Right kidney (tissue), 9 donors: ENCODE results near the gene ZNF662.
"Not testable (repeated sequence)": the region's sequence is repeated elsewhere in the genome, so short reads cannot be mapped to it uniquely, and the experiment has no call there.

Source experiments
- DNase-seq: peaks from one replicate; pipeline ENCODE4 v3.0.0-alpha.2; 2016
- long read RNA-seq, 8 donors: transcript quantifications; one replicate each; lab custom pipeline, GENCODE V29; 2026

ZNF662 gene
- long read RNA-seq, donor 1: 0 reads
- long read RNA-seq, donor 2: 0 reads
- long read RNA-seq, donor 3: 0 reads
- long read RNA-seq, donor 4, partial matches to known transcripts: 6 of 6 reads
- long read RNA-seq, donor 4, other reads (novel, unspliced or antisense): 0 of 6 reads
- long read RNA-seq, donor 5, partial matches to known transcripts: 0 of 1 reads
- long read RNA-seq, donor 5, other reads (novel, unspliced or antisense): 0 of 1 reads
- long read RNA-seq, donor 6, partial matches to known transcripts: 0 of 1 reads
- long read RNA-seq, donor 6, other reads (novel, unspliced or antisense): 0 of 1 reads
- long read RNA-seq, donor 7, partial matches to known transcripts: 0 of 1 reads
- long read RNA-seq, donor 7, other reads (novel, unspliced or antisense): 0 of 1 reads
- long read RNA-seq, donor 8, partial matches to known transcripts: 0 of 1 reads
- long read RNA-seq, donor 8, other reads (novel, unspliced or antisense): 0 of 1 reads

DNA sequence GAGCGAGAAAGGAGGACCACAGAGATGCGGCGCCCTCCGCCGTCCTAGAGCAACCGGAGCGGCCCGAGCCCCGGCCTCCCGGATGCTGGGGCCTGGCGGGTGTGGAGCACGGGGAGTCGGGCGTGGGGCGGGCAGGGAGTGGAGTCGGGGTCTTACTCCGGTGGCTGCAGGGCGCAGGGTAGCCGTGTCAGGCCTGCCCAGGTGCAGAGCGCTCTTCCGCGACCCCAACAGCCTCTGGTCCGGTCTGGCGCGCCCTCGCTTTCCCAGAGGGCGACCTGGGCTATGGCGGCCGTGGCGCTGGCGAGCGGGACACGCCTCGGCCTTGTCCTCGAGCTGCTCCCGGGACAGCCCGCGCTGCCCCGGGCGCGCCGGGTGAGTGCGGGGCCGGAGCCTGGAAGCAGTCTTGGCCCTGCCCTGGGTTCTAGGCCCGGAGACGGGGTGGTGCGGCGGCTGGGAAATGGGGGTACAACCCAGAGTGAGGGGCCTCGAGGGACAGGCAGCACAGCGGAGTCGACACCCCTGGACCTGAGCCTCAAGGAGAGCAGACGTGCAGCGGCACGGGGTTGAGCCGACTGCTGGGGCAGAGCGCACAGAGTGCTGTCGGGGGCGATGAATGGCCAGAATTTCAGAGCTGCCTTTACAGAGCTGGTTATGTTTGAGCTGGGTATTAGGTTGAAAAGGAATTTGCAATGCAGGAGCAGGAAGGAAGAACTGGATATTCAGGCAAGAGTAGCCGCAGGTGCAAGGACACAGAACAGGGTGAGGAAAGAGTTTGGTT lies at the start of gene ZNF662:
TSS of gene ZNF662 (plus strand) at position 73 of the 778 bp plus-strand sequence. CDS start 1,973 bp downstream, outside the sequence.
- DNase-seq: peak; percentile 89

DNA sequence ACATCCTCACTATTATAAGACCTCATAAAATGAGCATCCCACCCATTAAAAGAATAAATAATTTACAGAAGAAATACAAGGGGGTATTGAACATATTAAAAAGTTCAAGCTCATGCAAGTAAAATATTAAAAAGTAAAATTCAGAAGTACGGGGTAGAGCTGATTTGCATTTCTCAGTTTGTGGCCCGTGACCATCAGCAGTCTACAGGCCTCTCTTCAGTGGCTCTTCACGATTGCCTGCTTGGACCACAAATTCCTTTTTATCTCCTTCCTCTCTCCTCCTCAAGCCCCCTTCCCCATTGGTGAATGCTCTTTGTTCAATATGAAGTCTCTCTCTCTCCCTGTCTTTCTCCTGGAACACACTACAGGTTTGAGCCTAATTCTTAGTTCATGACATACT lies 49.4 kb upstream of the ZNF662 start:
- no peak for DNase-seq

DNA sequence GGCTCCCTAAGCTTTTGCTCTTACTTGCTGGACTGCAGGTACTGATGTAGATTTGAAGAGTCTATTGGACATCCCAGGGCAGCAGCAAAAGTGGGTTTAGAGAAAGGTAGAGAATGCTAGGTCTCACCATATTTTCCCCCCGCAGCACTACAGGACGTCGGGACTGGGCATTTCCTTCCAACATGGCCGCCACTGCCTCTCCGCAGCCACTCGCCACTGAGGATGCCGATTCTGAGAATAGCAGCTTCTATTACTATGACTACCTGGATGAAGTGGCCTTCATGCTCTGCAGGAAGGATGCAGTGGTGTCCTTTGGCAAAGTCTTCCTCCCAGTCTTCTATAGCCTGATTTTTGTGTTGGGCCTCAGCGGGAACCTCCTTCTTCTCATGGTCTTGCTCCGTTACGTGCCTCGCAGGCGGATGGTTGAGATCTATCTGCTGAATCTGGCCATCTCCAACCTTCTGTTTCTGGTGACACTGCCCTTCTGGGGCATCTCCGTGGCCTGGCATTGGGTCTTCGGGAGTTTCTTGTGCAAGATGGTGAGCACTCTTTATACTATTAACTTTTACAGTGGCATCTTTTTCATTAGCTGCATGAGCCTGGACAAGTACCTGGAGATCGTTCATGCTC lies 41.5 kb upstream of the ZNF662 start:
- DNase-seq: no peak

DNA sequence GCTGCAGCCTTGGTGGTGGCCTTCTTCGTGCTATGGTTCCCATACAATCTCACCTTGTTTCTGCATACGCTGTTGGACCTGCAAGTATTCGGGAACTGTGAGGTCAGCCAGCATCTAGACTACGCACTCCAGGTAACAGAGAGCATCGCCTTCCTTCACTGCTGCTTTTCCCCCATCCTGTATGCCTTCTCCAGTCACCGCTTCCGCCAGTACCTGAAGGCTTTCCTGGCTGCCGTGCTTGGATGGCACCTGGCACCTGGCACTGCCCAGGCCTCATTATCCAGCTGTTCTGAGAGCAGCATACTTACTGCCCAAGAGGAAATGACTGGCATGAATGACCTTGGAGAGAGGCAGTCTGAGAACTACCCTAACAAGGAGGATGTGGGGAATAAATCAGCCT lies 40.7 kb upstream of the ZNF662 start:
- DNase-seq: no peak

DNA sequence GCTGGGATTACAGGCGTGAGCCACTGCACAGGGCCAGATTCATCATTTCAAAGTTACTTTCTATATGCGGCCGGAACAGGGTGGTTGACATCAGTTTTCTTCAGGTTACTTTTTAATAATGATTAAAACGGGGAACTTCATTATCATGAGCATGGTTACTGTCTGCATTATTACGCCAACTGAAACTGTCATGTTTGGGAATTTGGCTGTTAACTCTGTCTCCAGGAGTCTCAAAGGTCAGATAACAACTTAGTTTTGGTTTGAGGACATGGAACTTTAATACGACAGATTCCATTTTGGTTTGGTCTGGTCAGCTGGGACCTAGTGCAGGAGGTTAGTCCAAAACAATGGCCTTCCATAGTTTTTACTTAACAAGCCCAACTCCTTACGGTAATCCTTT lies 38.8 kb upstream of the ZNF662 start:
- DNase-seq: no peak

DNA sequence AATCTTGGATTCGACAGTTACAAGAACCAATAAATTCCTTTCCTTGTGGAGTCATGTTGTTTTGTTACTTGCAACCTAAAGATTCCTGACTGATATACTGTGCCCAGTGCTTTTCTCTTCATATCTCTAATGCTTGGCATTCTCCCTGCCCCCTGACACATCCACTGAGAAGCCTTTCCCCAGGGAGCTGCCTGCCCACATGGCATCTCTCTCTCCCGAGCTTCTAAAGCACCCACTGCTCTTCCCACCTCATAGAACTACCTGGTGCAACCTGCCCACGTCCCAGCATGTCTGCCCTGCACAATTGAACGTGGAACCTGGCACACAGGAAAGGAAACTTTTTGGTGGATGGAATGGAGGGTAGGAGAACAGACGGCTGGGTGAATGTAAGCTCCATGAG lies 37.1 kb upstream of the ZNF662 start:
- DNase-seq: no peak

- DNase-seq: peak; percentile 19
These were observed 34.2 kb upstream of the ZNF662 start for GRCh38 chr3:42871592-42872196.

- no peak for DNase-seq
These were observed 33.2 kb upstream of the ZNF662 start for GRCh38 chr3:42872718-42873117.

- no peak for DNase-seq
These were observed 32.5 kb upstream of the ZNF662 start for GRCh38 chr3:42873221-42873982.

DNA sequence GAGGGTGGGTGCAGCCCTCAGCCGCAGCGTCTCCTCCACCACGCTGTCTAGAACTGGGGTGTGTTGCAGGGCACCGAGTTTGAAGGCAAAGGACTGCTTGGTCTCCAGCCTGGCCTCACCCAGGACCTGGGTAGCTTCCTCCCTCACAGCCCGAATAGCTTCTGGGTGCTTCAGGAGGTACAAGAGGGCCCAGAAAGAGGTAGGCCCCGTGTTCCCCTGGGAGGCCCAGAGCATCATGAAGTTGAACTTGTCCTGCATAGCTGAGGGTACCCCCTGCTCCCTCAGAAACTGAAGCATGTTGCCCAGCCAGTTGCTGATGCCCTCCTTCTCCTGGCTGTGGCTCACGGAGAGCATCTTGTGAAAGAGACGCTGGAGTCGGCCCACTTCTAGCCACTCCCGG lies 31.2 kb upstream of the ZNF662 start:
- DNase-seq: no peak

DNA sequence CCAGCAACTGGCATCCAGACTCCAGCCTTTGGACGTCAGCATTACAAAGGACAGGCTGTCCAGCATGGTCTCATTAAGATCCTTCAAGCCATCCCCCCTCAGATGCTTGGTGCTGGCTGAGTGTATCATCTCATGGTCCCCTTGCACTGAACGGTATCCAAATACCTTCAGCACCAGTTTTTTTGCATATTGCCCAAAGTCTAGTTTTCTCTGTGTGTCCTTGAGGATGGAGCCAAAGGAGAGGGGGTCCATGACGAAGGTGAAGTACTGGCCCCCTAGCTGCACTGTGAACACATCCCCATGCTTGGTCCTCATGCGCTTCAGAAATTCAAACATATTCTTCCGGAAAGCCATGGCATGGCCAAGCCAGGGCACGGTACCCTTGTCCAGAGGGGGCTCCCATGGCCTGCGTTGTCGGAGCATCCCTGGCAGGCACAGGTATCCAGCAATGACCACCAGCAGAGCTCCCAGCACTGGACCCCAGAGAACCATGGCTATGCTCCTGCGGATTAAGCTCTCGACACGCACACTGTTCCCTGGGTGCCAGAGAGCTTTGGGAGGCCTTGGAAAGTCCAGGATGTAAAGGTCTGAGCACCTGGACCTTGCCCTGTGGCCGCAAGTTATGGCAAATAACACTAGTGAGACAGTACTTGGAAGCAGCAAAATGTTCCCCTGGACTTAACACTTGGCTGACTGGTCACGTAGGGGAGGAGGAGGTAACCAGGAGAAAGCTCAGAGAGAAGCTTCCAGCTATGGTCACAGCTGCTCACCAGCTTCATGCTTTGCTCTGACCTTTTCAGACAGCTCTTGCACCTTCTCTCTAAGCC lies 30.4 kb upstream of the ZNF662 start, which contains the start of gene CYP8B1:
TSS of gene CYP8B1 (minus strand) at position 555 of the 827 bp plus-strand sequence. CDS start at position 492, 63 bp downstream.
- DNase-seq: no peak

DNA sequence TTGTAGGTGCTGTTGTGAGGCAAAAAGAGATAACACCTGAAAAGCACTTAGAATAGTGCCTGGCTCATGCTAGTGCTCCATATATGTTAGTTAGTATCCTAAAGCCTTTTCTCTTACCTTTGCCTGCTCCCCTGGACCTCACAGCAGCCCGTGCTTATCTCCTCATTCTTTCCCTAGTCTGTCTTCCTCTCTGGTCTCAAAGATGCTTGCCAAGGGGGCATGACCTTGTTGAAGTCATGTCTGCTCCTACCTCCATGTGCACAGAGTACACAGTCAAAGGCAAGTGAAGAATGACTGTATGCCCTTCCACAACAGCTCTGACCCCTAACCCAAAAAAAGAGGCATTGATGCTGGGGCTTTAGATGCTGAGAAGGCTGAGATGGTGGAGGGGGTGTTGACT lies 29.5 kb upstream of the ZNF662 start:
- no peak for DNase-seq

GRCh38 chr3:42876940-42877720 lies 28.8 kb upstream of the ZNF662 start:
- DNase-seq: no peak

DNA sequence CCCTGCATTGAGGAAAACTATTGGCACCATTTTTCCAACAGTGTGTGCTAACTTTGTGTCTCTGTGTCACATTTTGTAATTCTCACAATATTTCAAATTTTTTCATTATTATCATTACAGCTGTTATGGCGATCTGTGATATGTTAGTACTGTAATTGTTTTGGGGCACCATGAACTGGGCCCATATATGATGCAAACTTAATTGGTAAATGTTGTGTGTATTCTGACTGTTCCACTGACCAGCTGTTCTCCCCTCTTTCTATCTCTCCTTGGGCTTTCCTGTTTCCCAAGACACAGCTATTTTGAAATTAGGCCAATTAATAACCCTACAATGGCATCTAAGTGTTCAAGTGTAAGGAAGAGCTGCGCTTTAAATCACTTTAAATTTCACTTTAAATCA lies 28.1 kb upstream of the ZNF662 start:
- no peak for DNase-seq

GRCh38 chr3:42880183-42880582 lies 25.8 kb upstream of the ZNF662 start:
- DNase-seq: no peak

DNA sequence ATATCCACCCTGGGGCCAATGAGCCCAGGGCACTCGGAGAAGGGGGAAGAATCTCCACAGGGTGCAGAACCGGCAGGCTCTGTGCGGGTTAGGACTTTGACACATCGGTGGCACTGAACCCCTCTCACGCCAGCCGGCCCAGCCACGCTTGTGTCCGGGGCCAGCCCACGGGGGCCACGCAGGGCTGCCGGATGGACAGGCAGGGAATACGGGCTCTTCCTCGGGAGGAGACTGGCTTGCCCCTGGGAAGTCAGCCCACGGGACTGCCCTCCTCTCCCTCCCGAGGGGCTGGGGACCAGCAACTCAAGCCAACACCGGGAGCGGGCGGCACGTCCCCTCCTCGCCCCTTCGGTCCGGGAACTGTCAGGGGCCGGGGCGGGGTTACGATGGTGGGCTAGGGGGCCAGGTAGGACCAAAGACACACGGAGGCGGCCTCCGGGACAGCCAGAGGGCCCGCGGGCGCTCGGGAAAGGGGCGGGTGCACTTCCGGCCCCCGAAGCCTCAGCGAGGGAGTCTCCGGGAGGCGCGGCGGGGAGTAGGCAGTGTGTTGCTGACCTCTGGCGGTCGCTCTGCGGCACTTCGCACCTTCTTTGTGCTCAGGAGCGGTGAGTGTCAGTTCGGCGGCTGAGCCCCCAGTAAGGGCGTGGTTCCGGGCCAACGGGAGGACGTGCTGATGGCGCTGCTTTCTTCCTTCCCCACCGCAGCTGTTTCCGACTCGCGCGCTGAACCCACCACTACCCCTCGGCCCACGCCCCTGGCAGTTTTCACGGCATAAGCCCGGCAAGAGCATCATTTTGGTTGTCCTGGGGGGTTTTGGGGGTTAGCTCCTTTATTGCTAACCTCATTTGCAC lies 25.1 kb upstream of the ZNF662 start:
- DNase-seq: peak; percentile 83

DNA sequence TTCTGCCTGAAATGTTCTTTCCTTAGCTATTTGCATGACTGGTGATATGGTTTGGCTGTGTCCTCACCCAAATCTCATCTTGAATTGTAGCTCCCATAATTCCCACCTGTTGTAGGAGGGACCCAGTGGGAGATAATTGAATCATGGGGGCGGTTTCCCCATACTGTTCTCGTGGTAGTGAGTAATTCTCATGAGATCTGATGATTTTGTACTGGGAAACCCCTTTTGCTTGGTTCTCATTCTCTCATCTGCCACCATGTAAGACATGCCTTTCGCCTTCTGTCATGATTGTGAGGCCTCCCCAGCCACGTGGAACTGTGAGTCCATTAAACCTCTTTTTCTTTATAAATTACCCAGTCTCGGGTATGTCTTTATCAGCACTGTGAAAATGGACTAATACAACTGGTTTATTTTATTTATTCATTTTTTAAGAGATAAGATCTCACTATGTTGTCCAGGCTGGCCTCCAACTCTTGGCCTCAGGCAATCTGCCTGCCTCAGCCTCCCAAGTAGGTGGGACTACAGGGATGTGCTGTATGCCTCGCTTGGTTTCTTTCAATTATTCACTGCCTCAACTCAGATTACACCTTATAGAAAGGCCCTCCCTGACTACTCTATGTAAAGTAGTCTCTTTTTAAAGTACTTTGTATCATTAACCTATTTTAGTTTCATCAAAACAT lies 22.6 kb upstream of the ZNF662 start:
- DNase-seq: not testable (repeated sequence)

DNA sequence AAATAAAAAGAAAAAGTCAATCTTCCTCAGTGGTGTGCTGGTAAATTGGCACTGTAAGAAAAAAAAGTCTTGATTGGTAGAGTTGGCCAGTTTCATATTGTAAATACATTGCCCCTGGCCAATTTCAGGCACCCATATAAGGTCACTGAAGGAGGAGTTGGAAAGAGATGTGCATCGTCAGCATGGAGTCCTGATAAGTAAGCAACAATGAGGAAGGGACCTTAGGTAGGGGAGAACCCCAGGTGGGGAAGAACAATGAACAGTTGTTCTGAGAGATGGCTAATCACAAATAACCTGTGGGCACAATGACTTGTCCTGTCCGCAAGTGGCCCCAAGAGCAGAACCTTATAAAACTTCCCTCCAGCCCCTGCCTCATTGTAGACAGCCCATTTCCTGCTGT lies 21.6 kb upstream of the ZNF662 start:
- DNase-seq: no peak
